NCI-H1930 (cell line): ENCODE measurements around the gene LMO4.

Experiments used
- DNase-seq, 2 experiments: peaks; one replicate each; lab custom pipeline; 2025; lab: John Stamatoyannopoulos, UW

LMO4 gene

GRCh38 chr1:87327376-87328271, 1.1 kb upstream of the LMO4 start:
- DNase-seq, result no peak

- DNase-seq, result no peak
These were observed 408 bp downstream of the LMO4 start for GRCh38 chr1:87329051-87329525.

- no peak for DNase-seq
These were observed 911 bp downstream of the LMO4 start for GRCh38 chr1:87329526-87330056.

GRCh38 chr1:87330057-87330884, 1.6 kb downstream of the LMO4 start:
- no peak for DNase-seq

GRCh38 chr1:87330885-87331364, 2.2 kb downstream of the LMO4 start:
- no peak for DNase-seq

GRCh38 chr1:87331365-87332241, 2.9 kb downstream of the LMO4 start:
- DNase-seq, result peak; percentile 34 to 37

GRCh38 chr1:87333692-87334347, 5.1 kb downstream of the LMO4 start:
- DNase-seq, result no peak

GRCh38 chr1:87334351-87335174, 5.9 kb downstream of the LMO4 start:
- no peak for DNase-seq

- DNase-seq, result peak; percentile 24 to 32
These were observed 6.7 kb downstream of the LMO4 start for GRCh38 chr1:87335175-87335884.

- no peak for DNase-seq
These were observed 8.0 kb downstream of the LMO4 start for GRCh38 chr1:87336623-87337067.

GRCh38 chr1:87337606-87338005, 8.9 kb downstream of the LMO4 start:
- no peak for DNase-seq

- no peak for DNase-seq
These were observed 9.9 kb downstream of the LMO4 start for GRCh38 chr1:87338566-87338965.

- DNase-seq, result no peak
These were observed 15.6 kb downstream of the LMO4 start for GRCh38 chr1:87344231-87344630.

- DNase-seq, result no peak
These were observed 17.6 kb downstream of the LMO4 start for GRCh38 chr1:87346130-87346814.

- no peak for DNase-seq
These were observed 19.8 kb downstream of the LMO4 start for GRCh38 chr1:87348341-87349019.

GRCh38 chr1:87349036-87349435, 20.4 kb downstream of the LMO4 start:
- DNase-seq, result no peak

GRCh38 chr1:87355894-87356293, 27.2 kb downstream of the LMO4 start:
- DNase-seq, result no peak

- no peak for DNase-seq
These were observed 27.9 kb downstream of the LMO4 start for GRCh38 chr1:87356591-87356990.
